ENCODE results near the gene RPL36A.

GRCh38 chrX:101377547-101377946 lies 13.3 kb upstream of the RPL36A start:
- TF ChIP-seq CTCF (IDR thresholded peaks at IDR 0.05 in 2 of 3, conservative IDR thresholded peaks at IDR 0.05 in 1 of 3; ENCODE audit: control insufficient read depth in 2 of 3, extremely low read depth in 1 of 3, insufficient read depth in 1 of 3, low read depth in 3 of 3, low read length in 3 of 3) (no peak), CREB1 (IDR thresholded peaks at IDR 0.05; ENCODE audit: low read depth) (no peak), EZH2 (IDR thresholded peaks at IDR 0.05; ENCODE audit: borderline replicate concordance, control insufficient read depth, low read depth, low read length) (no peak)

Measured in GM12878 (cell line).